Mesenchymal stem cell (in vitro differentiated cells and primary cell): ENCODE measurements around the gene POLA2.
"Not testable (repeated sequence)": the region's sequence is repeated elsewhere in the genome, so short reads cannot be mapped to it uniquely, and the experiment has no call there.

Source experiments
- DNase-seq: peaks from one replicate; pipeline ENCODE4 v3.0.0-alpha.2; 2013
- H2AFZ ChIP-seq: one replicate; pipeline ENCODE4 v1.6.1; 2013; ENCODE audit warnings: low read depth, mild to moderate bottlenecking, control low read depth, inconsistent platforms, low read length, moderate library complexity
- H2AK5ac ChIP-seq: 2 replicates; pipeline ENCODE4 v1.6.1; 2013; ENCODE audit warnings: low read length, moderate library complexity, mild to moderate bottlenecking, inconsistent platforms; ENCODE audit not compliant: severe bottlenecking
- H2BK120ac ChIP-seq: one replicate; pipeline ENCODE4 v1.6.1; 2013; ENCODE audit warnings: low read depth, mild to moderate bottlenecking, inconsistent platforms, low read length, moderate library complexity
- H2BK12ac ChIP-seq, 2 experiments: one replicate each; pipeline ENCODE4 v1.6.1; 2013; ENCODE audit warnings: inconsistent platforms in 2 of 2, low read length in 2 of 2, mild to moderate bottlenecking in 2 of 2, moderate library complexity in 2 of 2, control low read depth in 1 of 2
- H2BK15ac ChIP-seq: one replicate; pipeline ENCODE4 v1.6.1; 2013; ENCODE audit warnings: mild to moderate bottlenecking, low read depth, inconsistent platforms; ENCODE audit not compliant: poor library complexity, severe bottlenecking
- H2BK5ac ChIP-seq: 2 replicates; pipeline ENCODE4 v1.6.1; 2013; ENCODE audit warnings: low read depth, mild to moderate bottlenecking, low read length, control low read depth, inconsistent platforms; ENCODE audit not compliant: poor library complexity, severe bottlenecking
- H3K14ac ChIP-seq, 2 experiments: one replicate each; pipeline ENCODE4 v1.6.1; 2013; ENCODE audit warnings: inconsistent platforms in 2 of 2, low read length in 2 of 2, control low read depth in 1 of 2, mild to moderate bottlenecking in 1 of 2, moderate library complexity in 1 of 2
- H3K18ac ChIP-seq, 2 experiments: one replicate each; pipeline ENCODE4 v1.6.1; 2013; ENCODE audit warnings: inconsistent platforms in 2 of 2, low read length in 2 of 2, control low read depth in 1 of 2, low read depth in 1 of 2, mild to moderate bottlenecking in 1 of 2
- H3K23ac ChIP-seq, 2 experiments: one replicate each; pipeline ENCODE4 v1.6.1; 2013; ENCODE audit warnings: inconsistent platforms in 2 of 2, low read length in 2 of 2, mild to moderate bottlenecking in 2 of 2, moderate library complexity in 2 of 2, control low read depth in 1 of 2
- H3K27ac ChIP-seq: 2 replicates; pipeline ENCODE4 v1.5.1; 2013; ENCODE audit warnings: mild to moderate bottlenecking, moderate library complexity, low read length, control low read depth, inconsistent platforms; ENCODE audit not compliant: poor library complexity, severe bottlenecking
- H3K27me3 ChIP-seq, 2 experiments: 2 replicates each; pipeline versions ENCODE4 v1.6.1 to v1.7.0; 2013; ENCODE audit warnings: low read length in 2 of 2, mild to moderate bottlenecking in 2 of 2, moderate library complexity in 2 of 2, control low read depth in 1 of 2, inconsistent platforms in 1 of 2; ENCODE audit not compliant: control insufficient read depth in 1 of 2, insufficient read depth in 1 of 2
- H3K36me3 ChIP-seq, 2 experiments: 2 replicates each; pipeline versions ENCODE4 v1.6.1 to v1.7.0; 2013; ENCODE audit warnings: low read length in 2 of 2, control low read depth in 1 of 2, inconsistent platforms in 1 of 2, low read depth in 1 of 2, mild to moderate bottlenecking in 1 of 2; ENCODE audit not compliant: insufficient read depth in 2 of 2, control insufficient read depth in 1 of 2
- H3K4ac ChIP-seq, 2 experiments: one replicate each; pipeline ENCODE4 v1.6.1; 2013; ENCODE audit warnings: inconsistent platforms in 2 of 2, low read length in 2 of 2, mild to moderate bottlenecking in 2 of 2, moderate library complexity in 2 of 2, control low read depth in 1 of 2, low read depth in 1 of 2
- H3K4me1 ChIP-seq: 2 replicates; pipeline ENCODE4 v1.6.1; 2013; ENCODE audit warnings: low read depth, low read length, control low read depth; ENCODE audit not compliant: control insufficient read depth, insufficient read depth
- H3K4me2 ChIP-seq: 2 replicates; pipeline ENCODE4 v1.6.1; 2013; ENCODE audit warnings: low read length, mild to moderate bottlenecking, inconsistent platforms; ENCODE audit not compliant: poor library complexity, severe bottlenecking
- H3K4me3 ChIP-seq, 2 experiments: 2 replicates each; pipeline versions ENCODE4 v1.5.1 to v1.7.0; 2013; ENCODE audit warnings: low read length in 2 of 2, mild to moderate bottlenecking in 2 of 2, control low read depth in 1 of 2, low read depth in 1 of 2; ENCODE audit not compliant: insufficient read depth in 1 of 2
- H3K79me1 ChIP-seq: replicated peaks from 2 replicates; pipeline ENCODE4 v1.6.1; 2013; ENCODE audit warnings: mild to moderate bottlenecking, control low read depth, low read length, inconsistent platforms; ENCODE audit not compliant: poor library complexity, severe bottlenecking
- H3K9ac ChIP-seq: 2 replicates; pipeline ENCODE4 v1.7.0; 2013; ENCODE audit warnings: mild to moderate bottlenecking, low read length, moderate library complexity
- H3K9me3 ChIP-seq: 2 replicates; pipeline ENCODE4 v1.7.0; 2013; ENCODE audit warnings: mild to moderate bottlenecking, low read length; ENCODE audit not compliant: control insufficient read depth
- H4K8ac ChIP-seq: one replicate; pipeline ENCODE4 v1.6.1; 2013; ENCODE audit warnings: inconsistent platforms, mild to moderate bottlenecking, low read length, moderate library complexity
- H4K91ac ChIP-seq: one replicate; pipeline ENCODE4 v1.6.1; 2013; ENCODE audit warnings: mild to moderate bottlenecking, low read length, inconsistent platforms
- WGBS: methylation state at CpG from one replicate; pipeline ENCODE4 v1.1.7; 2013; ENCODE audit warnings: mixed read lengths; 5-methylcytosine and 5-hydroxymethylcytosine counted together

Gene POLA2

GRCh38 chr11:65248184-65248710 lies 13.5 kb upstream of the POLA2 start:
- H3K27me3 ChIP-seq, H3K36me3 ChIP-seq, H3K23ac ChIP-seq, H2AFZ ChIP-seq, H3K4ac ChIP-seq, H3K27ac ChIP-seq, H2BK15ac ChIP-seq, H2AK5ac ChIP-seq, H3K4me3 ChIP-seq, H2BK120ac ChIP-seq, H4K91ac ChIP-seq, H3K18ac ChIP-seq, H3K9me3 ChIP-seq, H3K79me1 ChIP-seq, H4K8ac ChIP-seq, H3K4me2 ChIP-seq, H3K9ac ChIP-seq, H3K14ac ChIP-seq, H2BK5ac ChIP-seq, H3K4me1 ChIP-seq, DNase-seq, H2BK12ac ChIP-seq: not testable (repeated sequence)
- 82% methylated on average over 7 of the region's 9 CpGs for WGBS

DNA sequence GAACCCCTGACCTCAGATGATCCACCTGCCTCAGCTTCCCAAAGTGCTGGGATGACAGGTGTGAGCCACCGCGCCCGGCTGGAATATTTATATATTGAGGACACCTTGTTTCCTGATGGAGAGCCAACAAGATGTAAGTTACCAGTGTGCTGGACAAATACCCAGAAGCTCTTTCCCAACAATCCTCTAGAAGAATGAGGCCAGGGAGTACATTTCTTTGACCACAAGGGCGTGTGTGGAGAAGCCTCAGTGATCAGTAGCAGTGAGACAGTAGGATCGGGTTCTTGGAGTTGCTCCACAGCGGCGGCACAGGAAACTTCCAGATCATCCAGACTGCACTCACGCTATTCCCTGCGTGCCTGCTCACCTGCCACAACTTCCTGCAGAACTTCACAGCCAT lies 10.3 kb upstream of the POLA2 start:
- Histone ChIP-seq H4K91ac (peak overlapping the region; percentile 18), H3K4me3 (no peak overlapping the region), H3K36me3 (no peaks in the 10 kb centered on the region), H2AK5ac (no peak overlapping the region), H3K14ac (no peak overlapping the region), H3K79me1 (no peaks in the 10 kb centered on the region), H3K27ac (no peak overlapping the region), H3K9me3 (no peaks in the 10 kb centered on the region), H3K4ac (no peak overlapping the region), H2BK120ac (no peak overlapping the region), H2BK5ac (no peak overlapping the region), H3K9ac (no peak overlapping the region), H3K27me3 (no peaks in the 10 kb centered on the region), H3K18ac (no peak overlapping the region), H3K23ac (no peak overlapping the region), H2BK12ac (no peak overlapping the region), H3K4me2 (no peak overlapping the region), H4K8ac (no peak overlapping the region), H2AFZ (no peak overlapping the region), H3K4me1 (peaks cover 1% of the 10 kb centered on the region), H2BK15ac (no peak overlapping the region)
- DNase-seq: peak; percentile 32
- 91% methylated on average over 9 of the region's 9 CpGs for WGBS

GRCh38 chr11:65254724-65255123 lies 7.0 kb upstream of the POLA2 start:
- no peak overlapping the region for H2BK15ac ChIP-seq
- H3K9ac ChIP-seq: no peak overlapping the region
- H4K91ac ChIP-seq: no peak overlapping the region
- H2BK120ac ChIP-seq: no peak overlapping the region
- H3K23ac ChIP-seq: no peak overlapping the region
- no peaks in the 10 kb centered on the region for H3K36me3 ChIP-seq
- H3K18ac ChIP-seq: no peak overlapping the region
- H2AK5ac ChIP-seq: no peak overlapping the region
- no peak for DNase-seq
- no peak overlapping the region for H2AFZ ChIP-seq
- no peak overlapping the region for H3K4me2 ChIP-seq
- H2BK5ac ChIP-seq: no peak overlapping the region
- WGBS: 85% methylated on average over 6 of the region's 6 CpGs
- H3K4me1 ChIP-seq: peaks cover 1% of the 10 kb centered on the region
- H2BK12ac ChIP-seq: no peak overlapping the region
- H4K8ac ChIP-seq: no peak overlapping the region
- H3K27me3 ChIP-seq: no peaks in the 10 kb centered on the region
- no peaks in the 10 kb centered on the region for H3K79me1 ChIP-seq
- no peak overlapping the region for H3K14ac ChIP-seq
- no peaks in the 10 kb centered on the region for H3K9me3 ChIP-seq
- no peak overlapping the region for H3K4me3 ChIP-seq
- no peak overlapping the region for H3K4ac ChIP-seq
- no peak overlapping the region for H3K27ac ChIP-seq

DNA sequence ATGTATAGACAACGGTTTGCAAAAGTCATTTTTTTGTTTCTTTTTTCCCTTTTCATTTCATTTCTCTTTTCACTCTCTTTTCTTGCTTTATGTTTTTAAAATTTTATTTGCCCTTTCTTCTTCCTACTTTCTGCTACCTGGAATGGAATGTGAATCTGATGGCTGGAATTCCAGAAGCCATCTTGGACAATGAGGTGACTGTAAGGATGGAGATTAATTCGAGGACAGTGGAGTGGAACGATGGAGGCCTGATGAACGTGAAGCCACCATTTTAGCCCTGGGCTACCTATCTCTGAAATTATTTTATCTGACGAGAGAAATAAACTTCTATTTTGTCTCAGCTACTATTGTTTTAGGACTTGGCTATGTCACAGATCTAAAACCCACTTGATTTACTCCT lies 2.8 kb upstream of the POLA2 start:
- H2BK12ac ChIP-seq: no peak overlapping the region
- no peak overlapping the region for H2BK15ac ChIP-seq
- H3K18ac ChIP-seq: no peak overlapping the region
- H2AK5ac ChIP-seq: no peak overlapping the region
- no peaks in the 10 kb centered on the region for H3K27me3 ChIP-seq
- 94% methylated on average over 2 of the region's 5 CpGs for WGBS
- H3K4me3 ChIP-seq: no peak overlapping the region
- no peak overlapping the region for H4K8ac ChIP-seq
- no peak overlapping the region for H3K4me2 ChIP-seq
- no peak overlapping the region for H2BK120ac ChIP-seq
- no peak overlapping the region for H3K4ac ChIP-seq
- H3K9me3 ChIP-seq: no peaks in the 10 kb centered on the region
- H3K14ac ChIP-seq: no peak overlapping the region
- H2AFZ ChIP-seq: no peak overlapping the region
- no peak overlapping the region for H4K91ac ChIP-seq
- DNase-seq: no peak
- H2BK5ac ChIP-seq: no peak overlapping the region
- peaks cover 5% of the 10 kb centered on the region for H3K4me1 ChIP-seq
- H3K36me3 ChIP-seq: no peaks in the 10 kb centered on the region
- peaks cover 13% of the 10 kb centered on the region for H3K79me1 ChIP-seq
- H3K9ac ChIP-seq: no peak overlapping the region
- H3K27ac ChIP-seq: no peak overlapping the region
- H3K23ac ChIP-seq: no peak overlapping the region
